NCI-H82 treated with DMSO at 0.1 percent for 48 hours (cell line): Measurements from ENCODE around the gene ECI2.
"Not testable (repeated sequence)": the region's sequence is repeated elsewhere in the genome, so short reads cannot be mapped to it uniquely, and the experiment has no call there.

Source experiments
- DNase-seq: peaks from one replicate; lab custom pipeline; 2025; ENCODE audit not compliant: unreplicated experiment; lab: John Stamatoyannopoulos, UW

The ECI2 gene

DNA sequence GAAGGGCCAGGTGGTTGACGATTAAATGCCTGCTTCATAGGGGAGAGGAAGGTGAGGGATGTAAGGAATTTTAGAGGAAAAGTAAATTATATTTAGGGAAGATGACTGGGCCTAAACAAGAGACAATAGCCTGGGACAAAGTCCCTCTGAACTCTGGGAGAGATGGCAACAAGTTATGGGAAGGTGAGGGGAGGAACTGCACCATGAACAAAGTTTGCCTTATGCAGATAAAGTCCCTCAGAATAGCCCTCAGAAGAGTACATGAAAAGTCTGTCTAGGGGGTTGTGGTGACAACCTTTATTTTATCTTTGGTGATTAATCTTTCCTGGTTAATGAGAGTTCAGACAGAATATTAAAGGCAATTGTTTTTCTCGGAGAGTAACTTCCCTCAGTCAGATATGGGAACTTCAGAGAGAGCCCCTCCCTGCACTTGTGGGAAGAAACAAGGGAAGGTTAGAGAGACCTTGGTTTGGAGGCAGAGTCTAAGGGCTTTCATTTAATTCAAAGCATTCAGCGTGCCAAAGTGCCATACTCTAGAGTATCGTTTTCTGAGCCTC, 29.3 kb downstream of the ECI2 start:
- peak; percentile 32 for DNase-seq

DNA sequence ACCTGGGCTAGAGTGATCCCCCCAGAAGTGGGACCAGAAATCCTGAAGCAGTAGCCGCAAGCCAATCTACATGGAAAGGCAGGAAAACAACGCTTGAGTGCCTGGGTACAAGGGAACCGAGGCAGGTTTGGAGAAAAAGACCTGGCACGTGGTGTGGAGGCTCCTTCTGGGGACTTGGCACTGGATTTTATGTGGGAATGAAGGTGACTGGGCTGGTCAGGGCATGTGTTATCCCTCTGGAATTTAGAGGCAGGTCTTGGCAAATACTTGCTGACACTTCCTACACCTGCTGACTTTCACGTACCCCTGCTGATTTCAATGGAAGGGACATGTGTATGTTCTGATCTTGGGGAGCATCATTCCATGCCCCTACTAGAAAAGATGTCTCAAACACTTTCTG, 31.4 kb downstream of the ECI2 start:
- DNase-seq, result no peak

DNA sequence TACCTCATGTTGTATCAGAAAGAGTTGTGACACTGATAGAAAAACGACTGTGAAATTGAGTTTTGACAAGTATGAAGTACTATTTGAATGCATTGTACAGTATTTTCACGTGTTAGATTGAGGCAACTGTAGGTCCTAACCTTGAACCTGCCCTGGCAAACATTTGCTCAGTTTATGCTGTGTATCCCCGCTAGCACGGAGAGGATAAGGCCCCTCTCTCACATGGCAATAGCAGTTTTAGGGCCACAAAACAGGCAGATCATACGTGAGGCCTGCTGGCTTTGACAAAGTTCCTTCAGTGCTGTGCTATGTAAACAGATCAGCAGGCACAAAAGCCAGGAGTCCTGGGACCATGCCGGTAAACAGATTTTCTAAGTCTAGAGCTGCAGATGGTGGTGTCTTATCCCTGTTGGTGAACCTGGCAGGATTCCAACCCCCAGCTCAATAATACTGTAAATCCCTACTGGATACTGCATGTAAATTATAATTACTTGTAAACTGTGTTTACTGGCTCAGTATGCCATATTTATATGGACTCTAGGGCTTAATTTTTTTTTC, 32.6 kb downstream of the ECI2 start:
- DNase-seq, result peak; percentile 99

DNA sequence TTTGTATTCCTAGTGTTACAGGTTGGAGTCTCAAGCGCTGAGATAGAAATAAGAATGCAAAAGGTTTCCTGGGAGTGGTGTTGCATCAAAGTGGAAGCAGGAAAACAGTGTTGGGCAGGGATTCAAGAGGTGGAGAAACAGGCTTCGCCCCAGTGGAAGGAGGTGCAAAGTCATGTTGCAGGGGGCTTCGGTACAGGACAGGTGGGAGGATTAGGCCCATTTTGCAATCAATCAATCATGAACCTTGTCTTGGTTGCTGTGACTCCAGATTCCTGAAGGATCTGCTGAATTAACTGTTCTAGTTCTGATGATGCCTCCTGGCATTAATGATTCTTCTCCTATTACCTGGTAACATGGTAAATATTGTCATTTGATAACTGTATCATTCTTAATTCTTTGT, 34.1 kb downstream of the ECI2 start:
- DNase-seq, result peak; percentile 46

DNA sequence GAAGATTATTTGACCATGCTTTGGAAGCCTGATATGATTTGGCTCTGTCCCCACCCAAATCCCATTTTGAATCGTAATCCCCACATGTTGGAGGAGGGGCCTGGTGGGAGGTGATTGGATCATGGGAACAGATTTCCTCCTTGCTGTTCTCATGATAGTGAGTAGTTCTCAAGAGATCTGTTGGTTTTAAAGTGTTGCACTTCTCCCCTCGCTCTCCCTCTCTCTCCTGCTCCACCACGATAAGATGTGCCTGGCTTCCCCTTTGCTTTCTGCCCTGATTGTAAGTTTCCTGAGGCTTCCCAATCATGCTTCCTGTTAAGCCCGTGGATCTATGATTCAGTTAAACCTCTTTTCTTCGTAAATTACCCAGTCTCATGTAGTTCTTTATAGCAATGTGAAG, 34.7 kb downstream of the ECI2 start:
- peak; percentile 91 for DNase-seq

DNA sequence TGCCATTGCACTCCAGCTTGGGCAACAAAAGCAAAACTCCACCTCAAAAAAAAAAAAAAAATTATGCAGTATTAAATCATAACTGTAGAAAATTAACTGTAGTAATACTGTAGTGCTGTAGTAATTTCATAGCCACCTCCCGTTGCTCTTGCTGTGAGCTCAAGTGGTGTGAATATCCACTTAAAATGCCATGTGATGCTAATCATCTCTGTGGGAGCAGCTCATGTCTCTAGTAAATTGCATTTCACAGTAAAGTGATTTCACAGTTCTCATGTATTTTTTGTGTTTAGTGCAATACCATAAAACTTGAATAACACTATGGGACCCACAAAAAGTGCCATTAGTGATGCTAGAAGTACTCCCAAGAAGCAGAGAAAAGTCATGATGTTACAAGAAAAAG, 42.1 kb downstream of the ECI2 start:
- DNase-seq, result peak; percentile 29

DNA sequence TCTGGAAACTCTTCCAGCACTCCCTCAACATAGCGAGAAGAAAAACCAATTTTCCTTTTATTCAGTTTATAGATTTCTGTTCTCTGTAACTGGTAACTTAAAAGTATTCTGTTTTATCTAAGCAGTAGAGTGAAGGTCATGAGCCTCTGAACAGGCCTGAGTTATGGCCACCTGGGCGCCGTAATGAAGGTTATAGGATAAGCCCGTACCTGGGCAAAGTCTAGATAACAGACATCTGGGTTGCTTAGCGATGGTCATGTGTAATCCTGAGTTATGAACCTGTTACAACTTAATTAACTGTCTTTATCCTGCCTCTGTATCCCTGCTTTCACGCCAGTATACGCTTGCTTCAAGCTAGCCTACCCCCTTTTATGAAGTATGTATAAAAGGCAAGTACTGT, 43.4 kb downstream of the ECI2 start:
- peak; percentile 87 for DNase-seq

DNA sequence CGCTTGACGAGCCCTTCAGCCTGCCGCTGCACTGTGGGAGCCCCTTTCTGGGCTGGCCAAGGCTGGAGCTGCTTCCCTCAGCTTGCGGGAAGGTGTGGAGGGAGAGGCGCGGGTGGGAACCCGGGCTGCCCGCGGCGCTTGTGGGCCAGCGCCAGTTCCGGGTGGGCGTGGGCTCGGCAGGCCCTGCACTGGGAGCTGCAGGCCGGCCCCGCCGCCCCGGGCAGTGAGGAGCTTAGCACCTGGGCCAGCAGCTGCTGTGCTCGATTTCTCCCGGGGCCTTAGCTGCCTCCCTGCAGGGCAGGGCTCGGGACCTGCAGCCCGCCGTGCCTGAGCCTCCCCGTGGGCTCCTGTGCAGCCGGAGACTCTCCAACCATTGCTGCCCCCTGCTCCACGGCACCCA, 45.3 kb downstream of the ECI2 start:
- DNase-seq, result not testable (repeated sequence)

DNA sequence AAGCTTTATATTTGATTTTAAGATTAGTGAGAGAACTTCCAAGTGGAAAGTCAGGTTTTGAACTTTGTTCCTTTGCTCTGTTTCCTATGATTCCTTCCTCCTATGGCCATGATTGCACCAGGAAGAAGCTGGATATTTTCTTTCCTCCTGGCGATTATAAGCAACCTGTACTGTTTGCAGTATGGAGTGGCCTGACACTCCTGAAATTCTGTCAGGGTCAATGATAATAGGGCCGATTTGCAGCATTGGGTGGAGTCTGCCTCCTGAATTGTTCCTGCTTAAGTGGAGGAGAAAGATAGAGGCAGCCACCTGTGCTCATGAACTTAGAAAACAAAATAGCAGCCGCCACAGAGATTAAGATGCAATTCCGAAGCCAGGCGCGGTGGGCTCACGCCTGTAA, 46.7 kb downstream of the ECI2 start:
- DNase-seq, result peak; percentile 19

DNA sequence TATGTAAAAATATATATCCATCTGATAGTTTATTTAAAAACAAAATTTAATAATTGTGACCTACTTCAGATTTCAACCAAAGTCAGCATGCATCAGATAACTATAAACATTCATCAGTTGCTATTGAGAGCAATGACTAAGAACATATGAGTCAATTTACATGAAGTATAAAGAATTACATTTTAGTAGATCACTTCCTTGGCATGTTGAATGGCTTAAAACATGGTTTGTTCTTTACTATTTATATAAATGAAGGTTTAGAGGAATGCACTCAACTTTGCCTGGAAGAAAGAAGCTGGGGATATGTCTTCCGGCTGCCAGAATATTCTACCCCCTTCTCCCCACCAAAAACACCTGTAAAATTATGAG, 50.1 kb downstream of the ECI2 start:
- DNase-seq, result no peak

DNA sequence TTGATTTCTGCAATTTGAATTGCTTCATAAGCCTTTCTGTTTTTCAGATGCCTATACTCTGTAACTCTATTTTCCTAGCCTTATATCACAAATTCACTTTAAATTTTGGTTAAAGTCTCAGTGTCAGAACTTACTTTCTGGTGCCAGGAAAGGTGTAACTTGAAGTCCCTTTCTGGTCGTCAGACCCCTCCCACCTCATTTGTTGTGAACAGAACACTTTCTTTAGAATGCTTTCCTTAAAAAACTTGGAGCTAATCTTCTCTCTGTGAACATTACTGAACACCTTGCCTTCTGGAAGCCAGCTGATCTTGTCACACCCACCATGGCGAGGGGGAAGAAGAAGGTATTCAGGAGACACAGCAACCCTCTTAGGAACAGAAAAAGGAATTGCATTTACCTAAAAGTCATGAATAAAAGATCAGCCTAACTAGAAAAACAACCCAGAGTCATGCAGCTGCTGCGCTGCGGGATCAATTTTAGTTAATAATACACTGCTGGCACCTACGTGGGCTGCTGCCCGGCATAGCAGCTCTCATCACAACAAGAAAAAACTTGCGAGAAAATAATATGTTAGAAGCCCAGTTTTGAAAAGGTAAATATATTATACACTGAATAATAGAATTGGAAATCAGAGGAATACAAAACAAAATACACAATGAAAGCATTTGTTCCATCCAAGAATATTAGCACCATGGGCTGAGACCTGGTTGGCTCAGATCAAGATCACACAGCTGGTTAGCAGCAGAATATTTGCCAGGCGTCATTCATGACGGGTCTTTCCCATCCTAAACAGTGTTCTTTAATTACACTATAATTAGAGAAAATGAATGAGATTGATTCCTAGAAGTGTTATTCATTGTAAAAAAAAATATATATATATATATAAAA, 50.7 kb downstream of the ECI2 start:
- DNase-seq, result no peak

DNA sequence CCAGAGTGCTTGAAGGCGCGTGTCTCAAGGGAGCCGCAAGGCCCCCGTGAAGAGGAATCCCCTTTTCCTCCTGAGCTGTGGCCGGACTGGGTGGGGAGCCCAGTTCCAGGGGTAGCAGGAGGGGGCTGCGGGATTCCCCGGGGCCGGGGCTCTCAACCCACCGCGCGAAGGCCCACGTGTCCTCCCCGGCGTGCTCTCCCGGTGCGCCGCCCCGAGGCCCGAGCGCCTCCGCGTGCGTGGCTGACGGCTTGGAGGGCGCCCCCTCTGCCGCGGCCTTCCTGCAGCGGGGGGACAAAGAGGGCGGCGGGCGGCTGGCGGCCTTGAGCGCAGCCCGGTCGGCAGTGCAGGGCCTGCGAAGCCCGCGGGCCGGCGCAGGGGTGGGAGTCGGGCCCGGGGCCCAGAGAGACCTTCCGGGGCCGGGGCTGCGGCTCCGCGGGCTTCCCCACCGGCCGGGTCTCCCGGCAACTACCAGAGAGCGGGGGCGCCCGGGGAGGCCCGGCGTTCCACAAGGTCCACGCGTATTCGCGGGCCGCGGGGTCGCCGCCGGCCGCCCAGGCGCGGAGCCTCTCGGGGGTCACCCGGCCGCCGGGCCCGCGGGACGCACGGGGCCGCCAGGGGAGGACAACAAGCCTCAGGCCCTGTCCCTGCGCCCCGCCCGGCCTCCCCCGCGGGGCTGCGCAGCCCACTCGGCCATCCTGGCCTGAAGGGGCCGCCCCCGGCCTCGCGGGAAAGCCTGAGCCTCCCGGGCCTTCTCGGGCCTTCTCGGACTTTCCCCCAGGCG, 56.5 kb downstream of the ECI2 start, which contains the start of gene FAM217A:
Gene FAM217A (minus strand): TSS at position 447 of the 781 bp plus-strand sequence. CDS start 1,723 bp downstream, outside the sequence.
- no peak for DNase-seq

DNA sequence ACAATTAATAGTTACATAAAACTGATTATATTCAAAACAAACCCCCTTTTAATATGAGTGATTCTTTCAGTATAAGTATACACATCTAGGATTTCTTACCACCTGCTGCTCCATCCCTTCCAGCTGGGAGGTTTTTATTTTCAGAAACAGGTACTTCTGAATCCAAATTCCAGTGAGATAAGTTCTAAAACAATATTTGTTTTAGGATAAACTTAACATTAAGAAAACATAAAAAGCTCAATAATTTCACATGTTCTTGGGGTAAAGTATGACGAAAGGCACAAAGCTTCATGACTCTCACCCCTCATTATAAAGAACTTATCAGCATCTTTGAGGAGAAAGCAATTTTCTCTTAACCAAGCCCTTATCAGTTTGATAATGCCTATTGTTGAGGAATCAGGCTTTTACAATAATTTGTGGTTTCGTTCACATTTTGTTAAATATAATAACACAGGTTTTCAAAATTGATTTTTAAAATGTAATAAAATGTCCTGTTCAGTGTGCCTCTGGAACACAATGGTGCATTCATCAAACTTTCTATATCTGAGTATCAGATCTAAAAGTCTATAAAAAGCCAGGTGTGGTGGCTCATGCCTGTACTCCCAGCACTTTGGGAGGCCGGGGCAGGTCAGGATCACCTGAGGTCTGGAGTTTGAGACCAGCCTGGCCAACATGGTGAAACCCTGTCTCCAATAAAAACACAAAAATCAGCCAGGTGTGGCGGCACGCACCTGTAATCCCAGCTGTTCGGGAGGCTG, 60.7 kb downstream of the ECI2 start:
- DNase-seq, result no peak

DNA sequence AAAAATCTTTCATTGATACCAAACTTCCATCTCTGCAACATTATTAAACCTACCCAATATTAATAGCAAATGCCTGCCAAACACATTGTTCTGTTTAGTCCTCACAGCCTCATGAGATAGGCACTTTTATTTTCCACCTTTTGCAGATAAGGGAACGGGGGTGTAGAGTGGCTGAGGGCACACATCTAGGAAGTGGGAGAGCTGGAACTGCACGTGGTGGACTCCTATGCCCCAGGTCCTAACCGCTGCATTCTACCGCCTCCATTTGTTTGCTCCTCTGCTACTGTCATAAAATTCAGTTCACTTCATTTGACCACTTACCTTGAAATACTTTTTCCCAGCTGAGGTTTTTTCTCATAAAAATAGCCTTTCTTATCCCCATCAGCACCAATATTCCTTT, 64.0 kb downstream of the ECI2 start:
- no peak for DNase-seq

DNA sequence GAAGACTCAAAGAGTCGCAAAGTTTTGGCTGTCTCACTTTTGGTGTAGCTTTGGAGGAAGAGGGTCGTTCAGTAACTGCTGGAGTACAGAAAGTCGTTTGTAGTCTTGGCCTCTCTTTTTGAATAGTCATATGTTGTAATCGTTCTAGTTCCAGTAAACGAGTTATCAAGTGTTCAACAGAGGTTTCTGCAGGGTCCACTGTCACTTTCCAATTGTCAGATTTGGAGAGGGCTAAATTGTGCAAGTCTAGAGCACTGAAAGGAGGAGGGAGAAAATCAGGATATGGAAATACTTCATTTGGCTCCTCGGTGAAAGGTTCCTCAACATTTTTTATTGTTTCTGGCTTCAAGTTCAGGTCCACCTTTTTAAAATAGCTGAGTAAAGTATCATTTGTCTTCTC, 66.2 kb downstream of the ECI2 start:
- no peak for DNase-seq

DNA sequence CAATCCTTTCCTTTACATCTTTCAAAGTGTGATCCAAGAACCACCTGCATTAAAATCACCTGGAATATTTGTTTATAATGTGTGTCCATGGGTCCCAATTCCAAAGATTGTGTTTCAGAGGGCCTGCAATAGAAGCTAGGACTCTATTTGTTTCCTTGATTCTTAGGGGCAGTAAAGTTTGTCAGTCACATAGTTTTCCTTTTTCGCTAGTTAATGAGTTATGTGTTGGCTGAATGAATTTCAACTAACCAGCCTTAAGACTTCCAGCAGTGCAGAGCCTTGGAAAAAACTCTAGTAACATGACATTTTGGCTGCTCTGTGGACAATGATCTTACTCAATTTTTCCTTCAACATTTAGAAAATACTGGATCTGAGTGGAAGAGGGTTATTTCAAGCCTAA, 67.7 kb downstream of the ECI2 start:
- DNase-seq, result no peak

DNA sequence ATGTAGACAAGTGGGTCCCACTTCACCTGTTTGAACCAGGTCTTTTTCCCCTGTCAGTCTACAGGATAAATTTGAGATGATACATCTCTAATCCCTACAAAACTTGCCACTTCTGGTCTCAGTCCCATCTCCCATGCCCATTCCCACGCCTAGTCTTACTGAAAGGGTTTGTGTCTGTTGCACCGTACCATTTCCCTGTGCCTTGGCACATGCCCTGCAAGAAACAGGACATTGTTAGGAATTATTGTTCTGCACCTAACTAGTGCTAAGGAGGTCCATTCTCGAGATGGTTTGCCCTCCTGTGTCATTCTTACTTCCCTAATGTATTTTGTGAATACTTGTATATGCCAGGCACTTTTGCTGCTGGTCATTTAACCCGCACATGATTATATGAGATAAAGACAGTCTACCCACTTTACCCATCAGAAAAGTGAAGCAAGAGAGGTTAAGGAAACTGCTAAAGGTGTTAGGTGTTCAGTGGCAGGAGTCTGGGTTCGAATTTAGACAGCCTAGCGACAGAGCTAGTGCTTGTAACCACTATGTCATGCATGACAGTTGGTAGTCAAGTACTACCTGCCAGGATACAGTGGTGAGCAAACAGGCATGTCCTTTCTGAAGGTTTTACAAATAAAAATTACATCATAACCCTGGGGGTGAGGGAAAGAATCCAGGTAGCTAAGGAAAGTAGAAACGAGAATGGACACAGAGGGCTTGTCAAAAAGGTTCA, 69.2 kb downstream of the ECI2 start:
- DNase-seq, result no peak
